Measurements from ENCODE around the gene HAS3. TPM values are rescaled to one million over a fixed set of nuclear protein-coding genes. Genes with fewer than 3 reads are reported as not detected.

HAS3 gene
- total RNA-seq, 1 experiment from 2014 or later: 100 TPM

GRCh38 chr16:69078073-69078472 lies 27.4 kb upstream of the HAS3 start:
- peaks cover 13% of the 10 kb centered on the region; the same call in 1 of the 2 replicates for H3K4me1 ChIP-seq (ENCODE audit: insufficient read depth, low read length)
- H3T11ph ChIP-seq (ENCODE audit: low read length): no peak overlapping the region
- H3K56ac ChIP-seq (ENCODE audit: insufficient read length, low read depth, low read length): no peak overlapping the region
- H2AFZ ChIP-seq (ENCODE audit: low read length): no peak overlapping the region
- H2BK20ac ChIP-seq (ENCODE audit: low read depth, low read length, poor library complexity, severe bottlenecking): no peak overlapping the region
- no peak overlapping the region for H3K9ac ChIP-seq (ENCODE audit: extremely low read depth, insufficient read length, low read length)
- no peak overlapping the region for H3K4ac ChIP-seq (ENCODE audit: low read depth, low read length)
- Mint-ChIP-seq H3K4me3 (no peak overlapping the region; a peak in 1 of 5 replicates), H3K27ac (peak overlapping the region in 2 of 3 experiments; percentile 42 to 92; a peak in 5 of 7 replicates), H3K27me3 (ENCODE audit: low read depth) (peaks cover 7% of the 10 kb centered on the region), H3K9me3 (no peaks in the 10 kb centered on the region), H3K36me3 (ENCODE audit: insufficient read depth in 1 of 3, low read depth in 3 of 3) (peaks cover 0 to 2% (median 0%) of the 10 kb centered on the region in 3 experiments; a peak in 1 of 7 replicates), H3K4me1 (peaks cover 26 to 31% of the 10 kb centered on the region in 2 experiments)
- peak overlapping the region; percentile 15 for H3K27ac ChIP-seq (ENCODE audit: insufficient read length, low read depth, low read length)
- no CpG with 5 or more reads among the region's 7 CpGs for WGBS (ENCODE audit: extremely low coverage, insufficient read length, low lambda C conversion rate)
- H3K18ac ChIP-seq (ENCODE audit: insufficient read length, low read depth, low read length): no peak overlapping the region
- no peak overlapping the region for H3K23ac ChIP-seq (ENCODE audit: insufficient read length, low read depth, low read length)
- no peak overlapping the region for H4K8ac ChIP-seq (replicated peaks; ENCODE audit: insufficient read length, low read depth, low read length)
- H2BK12ac ChIP-seq (ENCODE audit: insufficient read length, low read depth, low read length): no peak overlapping the region
- H3K79me2 ChIP-seq (ENCODE audit: insufficient read depth, low read length): no peaks in the 10 kb centered on the region
- no peaks in the 10 kb centered on the region for H3K9me3 ChIP-seq (ENCODE audit: control insufficient read depth, low read depth, low read length)
- no peaks in the 10 kb centered on the region for H3K27me3 ChIP-seq (ENCODE audit: insufficient read depth, low read length)
- no peak overlapping the region for H2BK120ac ChIP-seq (ENCODE audit: low read depth, low read length, poor library complexity, severe bottlenecking)
- DNase-seq: peak; percentile 86
- no peak overlapping the region for H2BK5ac ChIP-seq (ENCODE audit: insufficient read length, low read length)
- no peak overlapping the region for H2AK5ac ChIP-seq (ENCODE audit: insufficient read length, low read length)
- no peaks in the 10 kb centered on the region for H3K79me1 ChIP-seq (ENCODE audit: insufficient read depth, low read depth, low read length, poor library complexity, severe bottlenecking)
- H4K5ac ChIP-seq (ENCODE audit: insufficient read length, low read depth, low read length): no peak overlapping the region
- no peaks in the 10 kb centered on the region for H4K20me1 ChIP-seq (ENCODE audit: control insufficient read depth, insufficient read depth, insufficient read length)
- no peak for TF ChIP-seq CTCF (conservative IDR thresholded peaks at IDR 0.05)
- peak overlapping the region; percentile 7 for H3K4me2 ChIP-seq (ENCODE audit: insufficient read depth, insufficient read length, low read length)
- H2BK15ac ChIP-seq (ENCODE audit: low read depth, low read length): no peak overlapping the region
- no peaks in the 10 kb centered on the region for H3K23me2 ChIP-seq (ENCODE audit: insufficient read length, low read depth, low read length, poor library complexity, severe bottlenecking)
- no peak overlapping the region for H4K91ac ChIP-seq (ENCODE audit: insufficient read length, low read depth, low read length)
- H3K14ac ChIP-seq (ENCODE audit: insufficient read depth, low read length): no peak overlapping the region

Data from H9 (cell line).